Stimulated activated CD4-positive, alpha-beta T cell treated with anti-CD3 and anti-CD28 coated beads, Interleukin-4, amount 100 ng/mL, for 24 hours (primary cell): ENCODE data around the gene SLC25A26.
A peak's percentile ranks its signal among the peaks of the same experiment; 100 is the strongest.

Experiments used
- DNase-seq: peaks from one replicate; pipeline ENCODE4 v3.0.0-alpha.2; 2020

Gene SLC25A26

DNA sequence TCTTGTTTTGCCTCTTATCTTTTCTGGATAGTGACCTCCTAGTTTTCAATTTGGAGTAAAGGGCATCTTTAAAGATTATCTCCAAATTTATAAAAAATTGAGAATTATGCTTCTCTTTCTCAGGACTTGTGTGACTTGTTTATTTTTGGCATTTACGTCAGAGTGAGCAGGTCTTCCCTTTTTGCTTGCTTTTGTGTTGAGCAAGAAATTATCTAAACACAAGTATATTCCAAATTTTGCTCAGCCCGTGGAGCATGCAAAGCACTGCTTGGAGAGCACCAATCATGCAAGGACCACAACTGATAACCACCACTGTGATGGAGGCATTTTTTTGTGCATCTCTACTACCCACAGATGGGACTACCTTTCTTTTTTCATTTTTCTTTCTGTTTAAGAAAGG, 7.1 kb downstream of the SLC25A26 start:
- no peak for DNase-seq

DNA sequence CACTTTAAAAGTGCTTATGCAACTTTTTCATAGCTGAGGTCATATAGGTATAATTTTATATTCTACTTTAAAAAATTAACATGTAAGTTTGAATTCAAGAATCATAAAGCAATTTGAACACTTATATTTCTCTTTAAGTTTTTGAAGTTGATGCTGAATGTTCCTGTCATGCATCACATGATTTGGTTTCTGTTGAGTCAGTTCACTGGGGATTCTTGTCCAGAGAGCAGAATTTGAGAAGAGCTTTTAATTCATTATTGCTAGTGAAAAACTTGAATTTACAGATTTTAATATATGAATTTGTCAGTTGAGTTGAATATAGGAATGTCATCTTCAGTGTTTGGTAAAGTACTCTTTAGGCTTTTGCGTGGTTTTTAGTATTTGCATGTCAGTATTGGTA, 7.9 kb downstream of the SLC25A26 start:
- DNase-seq = no peak

DNA sequence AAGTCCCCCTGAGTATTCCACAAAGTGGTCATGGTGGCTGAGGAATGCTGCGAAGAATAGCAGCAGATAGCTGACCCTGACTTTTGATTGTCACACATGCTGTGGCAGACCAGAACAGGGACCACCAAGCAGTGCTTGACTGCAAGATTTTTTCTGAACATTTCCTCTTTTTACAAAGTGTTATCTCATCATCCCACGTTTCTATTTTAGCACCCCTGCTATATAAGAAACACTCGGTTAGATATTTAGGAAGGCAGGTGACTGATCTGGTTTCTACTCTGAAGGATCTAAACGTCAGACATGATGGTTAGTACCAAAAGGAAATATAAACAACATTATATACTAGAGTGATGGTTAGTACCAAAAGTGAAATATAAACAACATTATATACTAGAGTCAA, 9.1 kb downstream of the SLC25A26 start:
- no peak for DNase-seq

DNA sequence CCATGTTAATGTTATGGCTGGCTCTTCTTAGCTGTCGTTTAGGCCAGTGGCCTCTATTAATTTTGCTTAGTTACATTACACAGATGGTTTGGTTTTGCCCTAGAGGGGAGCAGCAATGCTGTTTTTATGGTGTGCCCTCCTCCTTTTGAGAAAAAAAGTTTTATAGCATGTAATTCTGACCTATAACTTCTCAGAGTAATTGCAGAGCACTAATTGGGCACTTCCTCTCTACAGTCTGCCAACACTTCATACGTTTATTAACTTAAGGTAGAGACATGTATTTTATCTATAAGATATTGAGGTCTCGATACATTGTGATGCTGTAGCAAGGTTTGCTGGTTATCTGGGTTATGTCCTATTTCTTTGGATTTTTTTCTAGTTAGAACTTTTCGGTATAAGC, 12.2 kb downstream of the SLC25A26 start:
- no peak for DNase-seq

DNA sequence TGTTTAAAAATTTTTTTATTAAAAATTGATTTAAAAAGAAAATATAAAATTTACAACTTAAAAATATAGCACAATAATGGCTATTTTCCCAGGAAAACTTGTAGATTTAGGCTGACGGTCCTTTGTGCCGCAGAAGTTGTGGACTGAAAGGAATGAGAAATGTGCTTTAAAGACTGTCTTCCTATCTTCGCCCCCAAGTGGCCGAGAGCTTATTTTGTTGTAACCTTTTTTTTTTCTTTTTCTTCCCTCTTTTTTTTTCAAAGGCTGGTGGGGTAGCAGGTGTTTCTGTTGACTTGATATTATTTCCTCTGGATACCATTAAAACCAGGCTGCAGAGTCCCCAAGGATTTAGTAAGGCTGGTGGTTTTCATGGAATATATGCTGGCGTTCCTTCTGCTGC, 15.5 kb downstream of the SLC25A26 start:
- DNase-seq = no peak

DNA sequence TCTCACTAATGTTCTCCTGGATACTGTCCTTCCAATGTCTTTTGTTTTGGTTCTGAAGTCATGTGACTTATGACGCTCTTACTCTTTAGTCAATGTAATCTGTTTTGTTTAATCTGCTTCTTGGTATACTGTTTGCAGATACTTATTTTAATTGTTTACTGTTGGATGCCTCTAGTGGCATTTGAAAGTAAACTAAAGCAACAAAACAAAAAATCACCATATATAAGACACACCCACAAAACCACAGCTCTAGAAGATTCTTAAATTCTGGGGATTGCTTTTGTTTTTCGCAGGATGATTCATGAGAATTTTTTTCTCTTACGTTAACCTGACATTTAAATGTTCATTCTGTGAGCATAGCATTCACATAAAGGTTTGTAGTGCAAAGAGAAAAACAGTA, 16.8 kb downstream of the SLC25A26 start:
- DNase-seq = no peak

DNA sequence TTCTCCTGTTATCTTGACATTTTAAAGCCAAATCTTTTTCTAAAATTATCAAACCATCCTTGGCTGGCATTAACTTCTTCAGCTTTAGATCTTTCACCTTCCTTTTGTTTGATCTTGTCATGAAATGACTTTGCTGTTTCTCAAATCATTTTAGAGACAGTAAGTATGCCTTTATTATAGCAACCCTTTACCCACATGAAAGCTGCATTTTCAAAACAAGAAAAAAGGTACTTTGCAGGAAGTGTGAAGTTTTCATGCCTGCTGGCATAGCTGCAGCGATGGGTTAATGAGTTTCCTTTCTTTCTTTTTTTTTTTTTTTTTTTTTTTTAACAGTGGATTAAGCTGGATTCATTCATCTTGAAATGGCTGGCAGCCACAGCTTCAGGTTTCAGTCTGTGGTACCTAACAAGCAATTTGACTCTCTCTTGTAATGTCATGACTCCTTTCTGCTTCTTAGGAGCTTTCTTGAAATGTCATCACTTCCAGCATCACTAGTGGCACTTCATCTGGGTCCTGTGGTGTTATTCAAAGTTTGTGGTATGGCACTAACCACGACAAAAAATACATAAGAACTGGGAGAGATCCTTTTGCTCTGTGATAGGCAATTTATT, 18.8 kb downstream of the SLC25A26 start:
- peak; percentile 10 for DNase-seq

DNA sequence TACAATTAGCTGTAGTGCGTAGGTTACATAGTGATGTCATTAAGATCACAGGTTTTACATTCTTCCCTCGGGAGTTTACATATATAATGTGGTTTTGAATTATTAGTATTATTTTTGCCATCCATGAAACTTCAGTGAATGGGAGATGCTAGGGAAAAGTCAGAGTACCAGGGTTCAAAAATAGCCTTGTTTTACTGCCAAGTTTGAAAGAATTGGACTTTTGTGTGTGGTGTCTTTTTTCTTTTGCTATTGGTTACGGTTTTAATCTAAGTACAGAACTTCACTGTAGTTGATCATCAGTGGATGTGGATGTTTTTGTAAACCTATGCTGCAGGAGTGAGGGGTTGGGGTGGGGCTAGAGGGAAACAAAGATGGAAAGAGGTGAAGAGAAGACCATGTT, 20.7 kb downstream of the SLC25A26 start:
- no peak for DNase-seq

DNA sequence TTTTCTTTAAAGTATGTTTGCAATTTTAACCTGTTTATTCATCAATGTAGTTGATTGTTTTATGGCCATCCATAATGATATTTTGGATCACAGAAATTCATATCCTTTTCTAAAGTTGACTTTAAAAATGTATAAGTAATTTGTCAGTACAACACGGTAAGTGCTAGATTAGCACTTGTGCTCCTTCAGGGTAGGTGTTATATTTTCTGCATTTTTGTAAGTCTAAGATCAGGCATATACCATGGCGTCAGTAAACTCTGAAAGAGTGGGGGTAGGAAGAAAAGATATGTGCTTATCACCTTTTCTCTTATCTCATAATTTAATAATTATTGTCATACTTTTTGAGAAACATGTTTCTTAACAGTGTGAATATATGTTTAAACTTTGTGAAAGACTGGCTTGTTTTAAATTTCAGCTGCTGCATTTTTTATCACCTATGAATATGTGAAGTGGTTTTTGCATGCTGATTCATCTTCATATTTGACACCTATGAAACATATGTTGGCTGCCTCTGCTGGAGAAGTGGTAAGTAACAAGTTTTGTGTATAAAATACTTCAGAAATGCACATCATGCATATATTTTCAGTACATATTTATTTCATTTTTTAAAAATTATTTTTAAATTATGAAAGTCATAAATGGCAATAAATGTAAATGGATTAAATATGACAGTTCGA, 22.1 kb downstream of the SLC25A26 start:
- DNase-seq = no peak

DNA sequence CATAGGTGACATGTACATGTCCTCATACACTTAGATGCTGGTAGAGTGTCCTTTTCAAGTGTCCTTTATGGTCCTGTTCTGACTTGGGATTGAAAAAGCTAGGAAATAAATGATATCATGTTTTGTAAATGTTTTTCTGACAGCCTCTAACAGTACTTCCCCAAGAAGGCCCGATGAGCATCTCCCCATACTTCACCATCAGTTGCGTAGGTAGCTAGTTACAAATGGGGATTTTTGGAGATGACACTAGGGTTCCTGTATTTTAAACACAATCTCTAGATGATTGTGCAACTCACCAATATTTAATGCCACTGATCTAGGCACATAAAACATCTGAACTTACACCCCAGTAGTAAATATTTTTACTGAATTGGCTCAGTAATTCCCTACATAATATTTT, 27.8 kb downstream of the SLC25A26 start:
- DNase-seq = no peak

DNA sequence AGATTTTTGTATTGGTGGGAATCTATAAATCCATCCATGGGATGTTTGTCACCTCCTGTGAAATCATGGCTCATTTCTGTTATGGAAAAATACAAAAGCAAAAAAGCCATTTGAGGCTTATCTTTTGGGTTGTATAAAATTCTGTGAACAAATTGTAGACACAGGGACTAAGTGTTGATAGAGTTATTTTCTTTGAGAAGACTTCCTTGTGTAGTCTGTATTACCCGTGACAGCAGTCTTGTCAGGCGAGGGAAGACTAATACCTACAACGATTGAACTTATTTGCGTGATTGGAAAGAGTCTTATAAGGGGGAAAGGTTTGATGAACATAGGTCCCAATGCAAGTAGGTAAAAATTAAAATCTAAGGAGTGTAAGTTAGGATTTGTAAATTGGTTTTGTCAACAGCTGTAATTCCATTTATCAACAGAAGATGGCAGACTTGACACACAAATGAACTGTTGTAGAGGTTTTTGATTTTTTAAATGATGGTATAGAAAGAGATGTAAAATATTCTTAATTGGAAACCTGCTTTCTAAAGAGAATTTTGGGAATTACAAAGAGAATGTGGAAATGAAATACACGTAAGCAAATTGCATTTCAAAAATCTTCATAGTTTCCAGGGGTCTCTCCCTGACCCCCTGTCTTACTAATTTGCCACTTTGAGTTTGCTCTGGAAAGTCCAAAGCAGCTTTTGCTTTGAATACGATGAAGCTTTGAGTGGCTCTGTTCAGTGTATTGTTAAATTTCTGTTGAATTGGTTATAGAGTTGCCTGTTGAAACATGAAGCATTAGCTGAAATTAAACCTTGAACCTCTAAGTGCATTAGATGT, 33.2 kb downstream of the SLC25A26 start:
- no peak for DNase-seq

DNA sequence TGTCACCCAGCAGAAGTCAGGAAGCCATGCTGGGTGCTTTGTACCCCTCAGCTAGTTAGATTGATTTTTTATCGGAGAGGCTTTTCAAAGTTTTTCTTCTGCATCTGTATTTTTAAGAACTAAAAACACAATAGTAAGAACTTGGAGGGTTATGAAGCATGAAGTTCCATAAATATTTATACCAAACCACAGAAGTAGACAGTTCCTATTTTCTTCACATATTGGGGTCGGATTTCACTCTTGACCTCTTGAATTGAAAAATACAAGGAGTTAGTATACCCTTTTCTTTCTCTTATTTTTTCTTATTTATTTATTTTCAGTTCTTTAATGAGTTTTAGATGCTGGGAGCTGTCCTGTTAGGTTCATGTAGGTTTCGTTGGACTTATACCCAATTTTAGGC, 35.1 kb downstream of the SLC25A26 start:
- DNase-seq = no peak

DNA sequence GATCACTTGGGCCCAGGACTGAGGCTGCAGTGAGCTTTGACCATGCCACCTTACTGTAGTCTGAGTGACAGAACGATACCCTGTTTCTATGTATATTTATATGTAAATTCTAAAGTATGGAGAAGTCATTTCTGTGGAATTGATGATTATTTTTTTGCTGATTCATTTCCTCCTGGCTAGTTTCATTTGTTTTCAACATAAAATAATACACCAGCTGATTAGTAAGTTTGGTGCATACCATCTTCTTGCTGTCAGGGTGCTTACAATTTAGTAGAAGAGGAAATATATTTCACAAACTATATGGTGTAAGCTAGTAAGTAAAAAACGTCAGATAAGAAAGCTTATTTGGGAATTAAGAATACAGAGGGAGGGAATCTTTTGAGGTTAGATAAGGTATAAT, 36.0 kb downstream of the SLC25A26 start:
- DNase-seq = no peak

DNA sequence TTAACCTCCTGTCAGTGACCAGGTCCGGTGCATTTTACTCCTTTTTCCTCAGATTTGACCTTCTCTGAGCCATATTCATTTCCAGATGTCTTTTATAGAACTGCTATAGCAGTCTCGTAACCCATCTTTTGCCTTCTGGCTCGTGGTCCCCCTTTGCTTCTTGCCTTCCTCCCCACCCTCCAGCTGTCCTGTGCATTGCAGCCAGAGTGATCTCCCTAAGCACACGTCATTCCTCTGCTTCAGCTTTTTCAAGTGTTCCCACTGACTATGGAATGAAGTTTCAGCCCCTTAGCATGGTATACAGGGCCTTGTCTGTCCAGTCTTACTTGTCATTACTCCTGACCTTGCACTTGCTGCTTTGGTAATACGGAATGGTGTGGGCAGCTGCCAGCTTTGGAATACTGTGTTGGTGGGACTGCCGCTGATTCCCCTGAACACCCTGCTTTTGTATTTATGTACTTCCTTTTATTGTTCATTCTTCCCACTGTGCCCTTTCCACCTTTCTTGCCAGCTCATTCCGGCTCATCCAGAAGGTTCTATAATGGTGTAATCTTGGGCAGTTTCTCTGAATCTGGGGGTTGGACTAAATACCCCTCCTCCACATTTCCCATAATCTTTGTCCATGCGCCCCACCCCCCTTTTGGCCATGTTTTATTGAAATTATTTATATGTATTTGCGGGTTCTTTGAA, 38.9 kb downstream of the SLC25A26 start:
- no peak for DNase-seq

DNA sequence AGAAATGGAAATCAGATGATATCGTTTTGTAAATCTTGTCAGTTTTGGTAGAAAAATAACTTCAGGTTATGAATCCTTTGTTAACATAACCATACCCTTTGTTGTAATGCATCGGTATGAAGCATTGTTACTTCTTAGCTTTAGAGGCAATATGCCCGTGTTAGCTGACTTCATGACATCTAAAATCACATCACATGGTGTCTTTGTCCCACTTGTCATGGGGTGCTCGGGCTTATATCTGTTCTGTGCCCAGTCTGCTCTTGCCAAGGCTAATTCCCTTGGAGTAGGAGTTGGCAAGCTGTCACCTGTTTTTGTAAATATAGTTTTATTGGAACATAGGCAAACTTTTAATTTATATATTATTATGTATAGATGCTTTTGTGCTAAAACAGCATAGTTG, 39.6 kb downstream of the SLC25A26 start:
- DNase-seq = no peak

DNA sequence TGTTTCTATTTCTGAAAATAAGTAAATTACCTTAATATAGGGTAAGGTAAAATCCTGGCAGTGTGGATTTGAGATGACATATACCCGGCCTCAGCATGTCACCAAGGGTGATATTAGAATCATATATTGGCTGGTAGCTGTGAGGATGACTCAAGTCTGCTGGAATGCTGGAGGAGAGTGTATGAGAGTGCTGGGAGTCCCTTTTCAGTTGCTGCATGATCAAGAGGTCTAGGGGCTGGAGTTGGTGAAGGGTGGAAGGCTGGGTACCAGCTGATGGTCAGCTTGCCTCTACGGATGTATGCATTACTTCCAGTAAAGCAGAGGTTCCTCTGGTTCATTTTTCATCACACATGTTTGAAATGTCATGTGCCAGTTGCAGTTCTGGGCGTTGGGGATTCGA, 40.6 kb downstream of the SLC25A26 start:
- no peak for DNase-seq

DNA sequence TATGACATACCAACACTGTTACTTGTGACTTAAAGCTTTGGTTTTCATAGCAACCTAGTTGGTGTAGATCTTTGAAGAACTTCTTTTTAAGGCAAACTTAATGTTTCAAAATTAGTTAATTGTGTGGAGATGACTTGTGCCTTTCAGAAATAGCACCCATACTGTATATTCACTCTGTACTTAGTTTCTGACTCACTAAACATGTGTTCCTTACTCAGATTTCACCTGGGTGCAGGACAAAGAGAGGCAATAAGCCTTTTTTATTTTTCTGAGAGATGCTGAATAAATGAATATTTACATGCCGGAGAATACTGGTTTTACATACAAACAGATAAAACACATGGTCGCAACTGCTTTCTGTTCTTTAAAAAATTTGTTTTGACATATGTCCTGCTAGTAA, 44.8 kb downstream of the SLC25A26 start:
- DNase-seq = no peak

DNA sequence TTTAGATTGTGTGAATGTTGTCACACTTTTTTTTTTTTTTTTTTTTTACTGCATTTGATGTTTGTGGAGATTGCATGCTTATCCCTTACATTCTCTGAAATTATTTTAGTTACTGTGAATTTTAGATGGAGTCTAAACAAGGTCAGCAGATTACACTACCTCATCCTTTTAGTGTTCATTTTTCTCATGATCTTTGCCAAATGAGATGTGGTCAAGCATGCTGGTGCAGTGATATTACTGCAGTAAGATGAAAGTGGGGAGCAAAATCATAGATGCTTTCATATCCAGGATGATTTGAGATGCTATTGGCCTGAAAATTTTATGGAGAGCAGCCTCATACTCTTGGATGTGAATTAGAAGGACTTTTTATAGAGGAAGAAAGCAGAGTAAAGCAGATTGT, 45.8 kb downstream of the SLC25A26 start:
- DNase-seq = no peak

DNA sequence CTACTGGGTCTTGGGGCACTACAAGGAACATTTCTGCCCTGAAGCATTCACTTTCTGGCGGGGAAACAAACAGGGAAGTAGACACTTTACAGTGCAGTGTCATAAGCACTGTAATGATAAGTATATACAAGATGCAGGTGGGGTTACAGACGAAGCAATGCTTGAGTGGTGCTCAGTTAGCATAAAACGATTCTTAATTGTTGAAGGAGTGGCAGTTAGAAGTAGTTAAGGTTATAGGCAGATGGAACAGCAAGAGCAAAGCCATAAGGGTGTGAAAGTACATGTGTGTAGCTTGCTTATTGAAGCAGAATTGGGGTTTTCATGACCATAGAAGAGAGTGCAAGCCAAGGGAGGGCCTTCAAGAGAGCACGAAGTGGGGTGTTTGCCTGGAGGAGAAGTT, 46.2 kb downstream of the SLC25A26 start:
- no peak for DNase-seq

DNA sequence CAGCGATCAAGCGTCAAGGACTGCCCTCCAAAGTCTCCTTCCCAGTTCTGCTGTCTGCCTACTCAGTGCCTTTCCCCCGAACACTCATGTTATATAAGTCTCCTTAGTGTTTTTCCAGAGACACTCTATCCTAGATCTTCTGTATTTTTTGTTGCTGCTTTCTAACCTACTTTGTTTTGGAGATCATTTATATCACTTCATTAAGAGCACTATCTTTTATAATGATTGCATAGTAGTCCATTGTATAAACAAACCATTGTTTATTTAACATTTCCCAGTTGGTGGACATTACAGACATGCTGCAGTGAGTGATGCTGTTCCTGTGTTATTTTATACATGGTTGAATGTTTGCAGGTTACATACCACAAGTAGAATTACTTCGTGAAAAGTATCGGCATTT, 47.1 kb downstream of the SLC25A26 start:
- DNase-seq = no peak

DNA sequence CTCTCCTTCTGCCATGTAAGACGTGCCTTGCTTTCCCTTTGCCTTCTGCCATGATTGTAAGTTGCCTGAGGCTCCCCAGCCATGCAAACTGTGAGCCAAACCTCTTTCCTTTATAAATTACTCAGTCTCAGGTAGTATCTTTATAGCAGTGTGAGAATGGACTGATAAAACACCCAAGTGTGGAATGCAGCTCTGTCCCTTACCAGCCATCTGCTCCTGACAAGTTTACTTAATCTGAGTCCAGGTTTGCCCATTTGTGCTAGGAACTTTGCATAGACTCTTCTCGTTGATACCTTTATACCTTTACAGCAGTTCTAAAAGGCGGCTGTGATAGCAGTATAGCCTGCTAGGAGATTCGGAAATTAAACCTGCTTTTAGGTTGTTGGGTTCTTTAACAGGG, 48.1 kb downstream of the SLC25A26 start:
- DNase-seq = no peak

DNA sequence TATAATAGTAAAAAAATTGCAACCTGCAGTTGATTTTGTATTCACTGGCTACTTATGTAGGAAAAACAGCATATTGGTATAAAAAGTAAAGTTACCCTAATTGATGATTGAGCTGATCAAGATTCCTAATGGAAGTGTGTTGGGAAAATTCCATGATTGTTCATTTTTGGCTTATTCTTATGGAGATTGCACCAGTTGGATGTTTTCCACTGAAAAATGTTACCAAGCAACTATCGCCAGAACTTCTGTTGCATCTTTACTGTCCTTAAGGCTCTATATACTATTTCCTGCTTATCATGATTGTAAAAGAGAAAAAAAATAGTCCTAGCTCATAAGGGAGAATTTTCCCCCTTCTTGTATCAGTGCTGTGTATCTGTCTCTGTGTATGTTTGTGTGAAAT, 48.6 kb downstream of the SLC25A26 start:
- no peak for DNase-seq

DNA sequence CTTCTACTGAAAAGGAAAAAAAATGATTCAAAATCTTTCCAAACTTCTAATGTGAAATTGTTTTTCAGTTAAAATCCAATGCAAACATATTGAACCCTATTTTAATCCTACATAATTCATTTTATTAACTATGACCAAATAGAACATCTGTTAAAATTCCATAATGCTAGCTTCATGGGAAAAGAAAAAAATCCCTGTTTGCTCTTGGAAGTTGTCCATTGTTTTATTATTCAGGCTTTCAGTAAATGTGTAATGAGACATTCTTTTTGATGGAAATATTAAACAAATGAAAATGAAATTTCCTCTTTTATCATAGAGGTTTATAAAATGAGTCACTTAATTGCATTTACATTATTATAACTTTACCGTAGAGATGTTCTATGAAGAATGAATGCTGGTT, 49.5 kb downstream of the SLC25A26 start:
- DNase-seq = no peak

DNA sequence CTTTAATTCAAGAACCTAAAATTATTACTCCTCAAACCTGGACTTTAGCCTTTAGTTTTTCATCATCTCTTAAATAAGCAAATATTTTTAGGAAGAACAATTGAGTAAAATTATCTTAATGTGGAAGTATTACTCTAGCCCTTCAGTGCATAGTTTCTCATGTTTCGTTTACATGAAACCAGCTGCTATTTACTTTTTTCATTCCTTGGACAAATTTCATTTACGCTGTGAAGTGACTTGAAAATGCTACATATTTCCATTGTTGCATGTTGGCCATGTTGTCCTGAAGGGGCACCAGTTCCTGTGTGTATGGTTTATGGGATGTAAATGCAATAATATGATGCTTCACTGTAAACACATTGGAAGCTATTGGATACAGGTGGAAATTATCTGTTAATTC, 49.9 kb downstream of the SLC25A26 start:
- DNase-seq = no peak
